ENCODE measurements around the gene ESPNL.

The ESPNL gene

DNA sequence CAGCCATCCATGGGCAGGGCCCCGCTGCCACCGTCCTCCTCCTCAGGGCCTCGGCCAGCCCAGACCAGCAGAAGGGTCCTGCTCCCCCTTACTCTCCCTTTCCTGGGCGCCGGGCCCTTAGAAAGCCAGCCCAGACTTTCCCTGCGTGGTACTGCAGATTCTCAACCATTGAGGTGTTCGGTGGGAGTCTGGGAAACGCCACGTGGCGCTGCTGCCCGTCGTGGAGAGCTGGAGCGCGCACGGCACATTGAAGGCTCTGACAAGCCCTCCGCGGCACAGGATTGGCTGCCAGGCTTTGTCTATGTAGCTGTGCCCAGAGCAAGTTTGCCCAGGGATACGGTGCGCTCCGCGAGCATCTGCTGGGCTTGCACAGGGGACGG is 27.9 kb downstream of the ESPNL start:
- no peak for DNase-seq (ENCODE audit: low read depth)

DNA sequence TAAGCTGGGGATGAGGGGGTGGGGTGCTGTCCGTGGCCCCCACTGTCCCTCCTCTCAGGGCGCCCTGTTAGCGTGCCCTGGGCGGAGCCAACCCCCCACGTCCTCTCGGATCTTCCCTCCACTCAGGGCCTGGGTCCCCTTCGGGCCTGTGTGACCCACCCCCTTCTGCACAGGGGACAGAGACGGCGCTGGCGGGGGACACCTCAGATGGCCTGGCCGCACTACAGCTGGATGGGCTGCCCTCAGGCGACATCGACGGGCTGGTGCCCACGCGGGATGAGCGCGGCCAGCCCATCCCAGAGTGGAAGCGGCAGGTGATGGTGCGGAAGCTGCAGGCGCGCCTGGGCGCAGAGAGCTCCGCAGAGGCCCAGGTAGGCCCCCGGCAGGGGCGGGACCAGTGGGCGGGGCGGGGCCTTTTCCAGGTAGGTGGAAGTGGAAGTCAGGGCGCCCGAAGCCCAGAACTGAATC is 28.4 kb downstream of the ESPNL start:
- DNase-seq (ENCODE audit: low read depth), result no peak

DNA sequence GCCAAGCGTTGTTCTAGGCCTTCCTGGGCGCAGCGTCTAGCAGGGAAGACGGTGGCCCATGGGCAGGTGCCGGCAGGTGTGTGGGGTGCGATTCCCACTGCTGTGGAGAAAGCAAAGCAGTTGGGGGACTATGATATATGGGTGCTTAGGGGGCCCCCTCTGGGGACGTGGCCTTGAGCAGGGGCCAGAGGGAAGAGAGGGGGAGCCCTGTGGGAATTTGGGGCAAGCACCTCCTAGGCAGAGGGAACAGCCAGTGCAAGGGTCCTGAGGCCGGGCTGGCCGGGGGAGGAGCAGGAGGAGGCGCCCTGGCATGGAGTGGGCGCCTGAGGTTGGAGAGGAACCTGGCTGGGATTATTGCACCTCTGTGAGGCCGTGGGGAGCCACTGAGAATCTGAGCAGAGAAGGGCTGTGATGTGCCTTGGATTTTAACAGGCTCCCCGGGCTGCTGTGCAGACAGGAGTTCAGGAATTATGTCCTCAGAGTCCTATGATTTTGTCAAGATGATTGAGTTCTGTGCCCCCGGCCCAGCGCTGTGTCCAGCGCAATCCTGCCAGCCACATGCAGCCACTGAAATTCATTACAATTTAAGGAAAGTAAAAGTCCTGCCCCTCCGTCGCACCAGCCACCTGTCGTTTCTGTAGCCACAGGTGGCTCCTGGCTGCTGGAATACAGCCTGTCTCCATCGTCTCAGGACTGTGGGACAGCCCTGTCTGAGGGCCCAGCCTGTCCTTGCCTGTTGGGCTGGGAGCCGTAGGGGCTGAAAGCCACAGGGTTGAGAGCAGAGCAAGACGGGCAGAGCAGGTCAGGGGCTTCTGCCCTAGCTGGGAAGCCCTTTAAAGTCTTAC is 29.2 kb downstream of the ESPNL start:
- DNase-seq (ENCODE audit: low read depth), result no peak

DNA sequence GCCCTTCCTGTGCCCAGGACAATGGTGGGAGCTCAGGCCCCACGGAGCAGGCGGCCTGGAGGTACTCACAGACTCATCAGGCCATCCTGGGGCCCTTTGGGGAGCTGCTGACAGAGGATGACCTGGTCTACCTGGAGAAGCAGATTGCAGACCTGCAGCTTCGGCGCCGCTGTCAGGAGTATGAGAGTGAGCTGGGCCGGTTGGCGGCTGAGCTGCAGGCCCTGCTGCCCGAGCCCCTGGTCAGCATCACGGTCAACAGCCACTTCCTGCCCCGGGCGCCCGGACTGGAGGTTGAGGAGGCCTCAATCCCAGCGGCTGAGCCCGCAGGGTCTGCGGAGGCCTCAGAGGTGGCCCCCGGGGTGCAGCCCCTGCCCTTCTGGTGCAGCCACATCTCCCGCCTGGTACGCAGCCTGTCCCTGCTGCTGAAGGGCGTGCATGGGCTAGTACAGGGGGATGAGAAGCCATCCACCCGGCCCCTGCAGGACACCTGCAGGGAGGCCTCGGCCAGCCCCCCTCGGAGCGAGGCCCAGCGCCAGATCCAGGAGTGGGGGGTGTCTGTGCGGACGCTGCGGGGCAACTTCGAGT is 30.1 kb downstream of the ESPNL start:
- no peak for DNase-seq (ENCODE audit: low read depth)

DNA sequence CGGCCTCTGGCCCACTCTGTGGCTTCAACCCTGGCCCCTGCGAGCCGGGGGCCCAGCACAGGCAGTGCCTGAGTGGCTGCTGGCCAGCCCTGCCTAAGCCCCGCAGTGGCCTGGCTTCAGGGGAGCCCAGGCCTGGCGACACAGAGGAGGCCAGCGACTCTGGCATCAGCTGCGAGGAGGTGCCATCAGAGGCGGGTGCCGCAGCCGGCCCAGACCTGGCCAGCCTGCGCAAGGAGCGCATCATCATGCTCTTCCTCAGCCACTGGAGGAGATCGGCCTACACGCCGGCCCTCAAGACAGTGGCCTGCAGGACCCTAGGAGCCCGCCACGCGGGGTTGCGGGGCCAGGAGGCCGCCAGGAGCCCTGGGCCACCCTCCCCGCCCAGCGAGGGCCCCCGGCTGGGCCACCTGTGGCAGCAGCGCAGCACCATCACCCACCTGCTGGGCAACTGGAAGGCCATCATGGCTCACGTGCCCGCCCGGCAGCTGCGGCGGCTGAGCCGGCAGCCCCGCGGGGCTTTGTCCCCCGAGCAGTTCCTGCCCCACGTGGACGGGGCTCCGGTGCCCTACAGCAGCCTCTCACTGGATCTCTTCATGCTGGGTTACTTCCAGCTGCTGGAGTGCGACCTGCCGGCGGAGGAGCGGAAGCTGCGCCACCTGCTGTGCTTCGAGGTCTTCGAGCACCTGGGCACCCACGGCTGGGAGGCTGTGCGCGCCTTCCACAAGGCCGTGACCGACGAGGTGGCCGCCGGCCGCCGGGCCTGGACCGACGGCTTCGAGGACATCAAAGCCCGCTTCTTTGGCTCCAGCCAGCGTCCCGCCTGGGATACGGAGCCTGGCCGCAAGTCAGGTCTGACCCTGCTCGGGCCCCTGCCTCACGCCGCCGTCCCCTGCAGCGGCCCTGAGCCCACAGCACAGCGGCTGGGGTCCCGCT is 30.8 kb downstream of the ESPNL start:
- DNase-seq (ENCODE audit: low read depth), result no peak

DNA sequence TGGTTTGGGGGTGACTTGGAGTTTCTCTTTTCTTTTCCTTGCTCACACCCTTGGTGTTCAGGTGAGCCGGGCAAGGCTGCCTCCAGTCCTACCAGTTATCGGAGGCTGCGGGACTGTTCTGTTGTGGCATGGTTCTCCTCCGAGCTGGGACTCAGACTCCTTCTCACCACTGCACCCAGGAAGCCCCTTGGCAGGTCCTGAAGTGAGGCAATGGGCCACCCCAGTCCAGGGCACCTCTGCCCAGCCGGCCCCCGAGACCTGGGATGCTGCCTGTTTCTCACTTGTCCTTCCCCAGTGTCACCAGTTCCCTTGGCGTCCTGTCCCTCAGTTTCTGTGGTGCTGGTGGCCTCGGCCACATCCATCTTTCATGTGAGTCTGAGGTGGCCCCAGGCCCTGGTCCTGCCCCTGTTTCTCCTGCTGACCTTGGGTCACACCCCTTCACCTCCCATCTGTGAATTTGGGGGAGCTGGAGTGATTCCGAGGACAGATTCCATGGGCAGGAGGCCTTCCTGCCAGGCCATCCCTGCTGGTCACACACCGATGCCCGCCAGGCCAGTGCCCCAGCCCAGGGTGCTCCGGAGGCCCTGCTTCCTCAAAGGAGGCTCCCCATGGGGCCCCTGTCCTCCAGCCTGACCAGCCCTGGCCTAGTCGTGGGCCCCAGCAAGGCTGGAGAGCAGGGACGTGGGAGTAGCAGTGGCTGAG is 31.8 kb downstream of the ESPNL start:
- no peak for DNase-seq (ENCODE audit: low read depth)

DNA sequence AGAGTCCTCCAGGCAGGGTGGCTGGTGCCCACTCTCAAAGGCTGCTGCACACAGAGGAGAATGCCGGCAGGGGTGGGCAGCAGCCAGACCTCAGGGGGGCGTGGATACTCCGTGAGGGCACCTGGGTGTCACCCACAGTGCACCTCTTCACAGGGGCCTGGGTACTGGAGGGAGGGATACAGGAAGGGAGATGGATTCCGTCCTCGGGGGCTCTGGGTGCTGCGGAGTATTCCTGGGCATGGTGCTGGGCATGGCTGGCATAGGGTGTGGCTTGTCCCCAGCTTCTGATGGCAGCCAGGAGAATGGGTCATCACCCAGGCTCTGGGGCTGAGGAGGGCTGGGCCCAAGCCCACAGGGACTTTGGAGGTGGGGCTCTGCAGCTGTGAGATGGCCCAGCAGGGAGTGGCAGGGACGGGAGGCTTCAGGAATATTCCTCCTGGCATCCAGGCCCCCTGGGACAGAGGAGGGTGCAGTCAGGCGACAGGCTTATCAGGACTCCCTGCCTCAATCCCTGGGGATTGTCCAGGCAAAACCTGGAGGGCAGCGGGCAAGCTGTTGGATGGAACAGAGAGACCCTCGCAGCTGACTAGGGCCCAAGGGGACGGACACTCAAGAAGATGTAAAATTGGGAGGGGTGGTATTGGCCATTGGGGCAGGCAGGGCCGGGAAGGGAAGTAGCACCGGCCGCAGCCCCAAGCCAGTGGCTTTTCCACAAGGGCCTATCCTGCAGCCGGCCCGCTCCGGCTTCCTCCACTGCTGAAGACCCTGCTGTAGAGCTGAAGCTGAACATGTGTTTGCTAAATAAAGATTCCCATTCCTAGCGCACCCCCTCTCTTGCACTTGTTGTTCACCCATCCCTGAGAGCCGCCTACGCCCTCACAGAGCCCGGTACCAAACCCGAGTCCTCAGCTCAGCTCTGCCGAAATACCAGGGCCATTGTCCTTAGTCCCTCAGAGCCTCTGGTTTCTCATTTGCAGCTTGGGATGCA is 32.6 kb downstream of the ESPNL start:
- DNase-seq (ENCODE audit: low read depth), result no peak

DNA sequence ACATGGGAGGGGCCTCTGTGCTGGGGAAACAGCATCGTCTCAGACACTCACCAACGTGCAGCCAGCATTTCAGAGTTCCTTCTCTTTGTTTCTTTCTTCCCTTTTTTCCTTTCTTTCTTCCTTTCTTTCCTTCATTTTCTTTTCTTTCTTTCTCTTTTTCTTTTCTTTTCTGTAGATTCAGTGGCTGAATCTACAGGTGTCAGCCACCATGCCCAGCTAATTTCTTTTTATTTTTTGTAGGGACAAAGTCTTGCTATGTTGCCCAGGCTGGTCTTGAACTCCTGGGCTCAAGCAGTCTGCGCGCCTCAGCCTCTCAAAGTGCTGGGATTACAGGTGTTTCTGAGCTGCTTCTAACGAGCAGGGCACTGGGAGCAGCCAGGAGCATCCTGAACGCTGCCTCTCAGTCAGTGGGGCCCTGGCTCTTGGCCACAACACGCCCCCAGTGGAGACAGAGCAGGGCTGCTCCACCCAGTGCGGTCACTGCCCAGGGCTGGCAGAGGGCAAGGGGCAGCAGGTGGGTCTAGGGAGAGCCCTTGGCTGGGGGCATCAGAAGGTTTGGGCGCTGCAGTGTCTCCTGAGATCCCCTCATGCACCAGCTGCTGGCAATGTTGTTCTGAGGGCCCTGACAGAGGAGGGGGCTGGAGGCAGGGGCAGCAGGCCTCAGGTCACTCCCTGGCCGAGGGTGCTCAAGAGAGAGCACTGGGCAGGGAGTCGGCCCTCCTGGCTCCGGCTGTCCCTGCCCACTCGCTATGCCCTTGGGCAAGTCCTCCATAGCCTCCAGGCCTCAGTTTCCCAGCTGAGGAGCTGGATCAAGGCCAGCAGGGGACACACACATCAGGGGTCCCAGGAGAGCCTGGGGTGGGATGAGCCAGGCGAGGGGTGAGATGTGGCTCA is 33.6 kb downstream of the ESPNL start:
- no peak for DNase-seq (ENCODE audit: low read depth)

DNA sequence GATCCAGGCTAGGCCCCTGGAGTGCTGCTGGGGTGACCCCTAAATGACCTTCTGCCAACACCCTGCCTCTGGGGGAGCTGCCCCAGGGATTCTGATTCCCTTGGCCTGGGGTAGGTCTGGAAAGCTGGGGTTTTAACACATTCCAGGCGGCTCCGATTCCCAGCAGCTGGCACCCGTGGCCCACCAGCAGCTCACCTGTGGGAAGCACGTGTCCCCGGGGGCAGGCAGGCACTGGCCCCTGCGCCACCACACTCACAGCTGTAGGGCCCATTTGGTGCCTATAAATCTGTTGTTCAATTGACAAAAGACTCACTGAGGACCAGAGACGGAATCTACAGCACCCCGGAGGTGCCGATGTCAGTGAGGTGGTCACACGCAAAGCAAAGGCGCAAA is 34.2 kb downstream of the ESPNL start:
- DNase-seq (ENCODE audit: low read depth), result no peak

DNA sequence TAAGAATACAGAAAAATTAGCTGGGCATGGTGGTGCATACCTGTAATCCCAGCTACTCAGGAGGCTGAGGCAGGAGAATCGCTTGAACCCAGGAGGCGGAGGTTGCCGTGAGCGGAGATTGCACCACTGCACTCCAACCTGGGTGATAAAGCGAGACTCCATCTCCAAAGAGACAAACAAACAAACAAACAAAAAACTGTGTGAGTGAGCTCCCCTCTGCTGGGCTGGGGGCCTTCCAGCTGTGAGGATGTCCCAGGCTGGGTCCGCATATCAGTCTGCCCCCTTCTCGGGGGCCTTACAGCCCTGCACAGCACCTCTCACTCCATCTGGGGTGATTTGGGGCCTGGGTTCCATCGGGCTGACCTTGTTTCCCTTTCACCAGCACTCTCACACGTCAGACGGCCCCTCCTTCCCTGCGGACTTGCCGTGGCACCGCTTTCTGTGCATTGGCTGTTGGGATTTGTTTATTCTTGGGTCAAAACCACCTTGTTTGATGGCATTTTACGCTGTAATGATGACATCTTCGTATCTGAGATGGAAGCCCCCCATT is 35.5 kb downstream of the ESPNL start:
- DNase-seq (ENCODE audit: low read depth), result no peak

DNA sequence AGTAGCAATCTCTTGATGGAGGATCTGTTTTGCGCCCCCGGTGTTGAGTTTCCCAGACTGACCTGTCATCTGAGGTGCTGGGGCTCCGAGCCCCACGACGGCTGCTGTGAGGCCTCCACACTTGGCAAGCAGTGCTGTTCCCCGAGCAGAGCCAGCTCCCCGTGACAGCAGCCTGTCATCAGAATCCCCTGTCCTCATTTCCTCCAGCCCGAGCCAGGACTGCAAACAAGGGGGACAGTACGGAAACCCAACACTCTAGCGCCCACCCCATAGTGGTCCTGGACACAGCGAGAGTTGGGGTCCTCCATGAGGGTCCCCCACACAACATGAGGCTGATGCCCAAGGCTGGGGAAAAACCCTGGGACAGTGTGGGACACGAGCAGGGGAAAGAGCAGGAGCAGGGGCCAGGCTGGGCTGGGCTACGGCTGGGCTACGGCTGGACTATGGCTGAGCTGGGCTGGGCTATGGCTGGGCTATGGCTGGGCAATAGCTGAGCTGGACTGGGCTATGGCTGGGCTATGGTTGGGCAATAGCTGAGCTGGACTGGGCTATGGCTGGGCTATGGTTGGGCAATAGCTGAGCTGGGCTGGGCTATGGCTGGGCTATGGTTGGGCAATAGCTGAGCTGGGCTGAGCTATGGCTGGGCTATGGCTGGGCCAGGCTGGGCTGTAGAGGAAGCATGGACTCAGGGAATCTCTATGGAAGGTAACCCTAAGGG is 36.8 kb downstream of the ESPNL start:
- DNase-seq (ENCODE audit: low read depth), result no peak

DNA sequence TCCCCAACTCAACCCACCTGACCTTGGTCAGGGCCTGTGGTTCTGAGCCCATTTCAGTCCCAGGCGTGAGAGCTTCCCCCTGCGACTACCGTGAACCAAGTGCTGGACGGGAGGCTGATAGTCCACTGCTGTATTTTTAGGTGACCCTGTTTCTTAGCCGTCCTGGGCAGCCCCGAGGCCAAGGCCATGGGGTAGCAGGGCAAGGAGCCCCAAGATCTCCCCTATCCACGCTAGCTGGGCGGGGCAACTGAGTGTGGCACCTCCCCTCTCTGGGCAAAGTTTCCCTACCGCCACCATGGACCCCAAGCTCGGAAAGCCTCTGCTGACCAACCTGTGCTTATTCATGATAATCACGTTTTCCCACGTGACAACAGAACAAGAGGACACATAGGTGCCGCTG is 37.7 kb downstream of the ESPNL start:
- DNase-seq (ENCODE audit: low read depth), result no peak

DNA sequence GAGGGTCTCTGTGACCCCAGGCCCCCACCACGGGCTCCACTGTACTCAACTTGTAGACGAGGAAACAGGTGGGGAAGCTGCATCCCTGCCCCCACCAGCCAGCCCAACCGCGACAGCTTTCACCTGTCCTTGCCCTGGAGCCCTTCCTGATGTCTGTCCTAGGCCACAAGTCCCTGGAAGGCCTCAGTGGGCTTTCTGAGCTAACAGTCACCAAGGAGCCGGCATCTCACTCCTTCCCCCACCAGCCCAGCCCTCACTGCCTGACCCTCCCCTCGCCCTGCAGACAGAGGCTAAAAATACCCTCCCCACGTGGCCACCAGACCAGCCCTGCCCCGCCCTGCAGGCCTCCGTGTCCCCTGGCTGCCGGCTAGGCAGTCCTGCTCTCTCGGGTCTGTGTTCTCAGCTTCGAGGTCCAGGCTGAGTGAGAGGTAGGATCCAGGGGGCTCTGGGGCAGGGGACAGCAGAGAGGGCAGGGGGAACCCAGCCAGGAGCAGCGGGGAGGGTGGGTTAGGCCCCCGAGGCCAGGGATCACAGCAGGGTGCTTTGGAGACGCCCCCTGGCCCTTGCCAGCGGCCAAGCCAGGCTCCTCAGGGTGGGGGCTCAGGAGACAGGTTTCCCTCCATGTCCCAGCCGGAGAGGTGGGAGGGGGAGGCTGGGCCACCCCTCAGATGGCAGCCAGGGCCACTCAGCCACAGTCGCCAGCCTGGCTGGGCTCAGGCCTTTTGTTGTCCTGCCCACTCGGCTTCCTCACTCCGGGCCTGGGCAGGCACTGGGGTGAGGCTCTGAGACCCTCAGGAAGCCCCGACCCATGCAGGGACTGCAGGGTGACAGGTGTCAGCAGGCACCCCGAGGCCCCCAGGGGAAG is 38.4 kb downstream of the ESPNL start, which contains the start of gene KLHL30:
Gene KLHL30 (plus strand): TSS at position 338 of the 865 bp plus-strand sequence. CDS start 2,087 bp downstream, outside the sequence.
- no peak for DNase-seq (ENCODE audit: low read depth)

DNA sequence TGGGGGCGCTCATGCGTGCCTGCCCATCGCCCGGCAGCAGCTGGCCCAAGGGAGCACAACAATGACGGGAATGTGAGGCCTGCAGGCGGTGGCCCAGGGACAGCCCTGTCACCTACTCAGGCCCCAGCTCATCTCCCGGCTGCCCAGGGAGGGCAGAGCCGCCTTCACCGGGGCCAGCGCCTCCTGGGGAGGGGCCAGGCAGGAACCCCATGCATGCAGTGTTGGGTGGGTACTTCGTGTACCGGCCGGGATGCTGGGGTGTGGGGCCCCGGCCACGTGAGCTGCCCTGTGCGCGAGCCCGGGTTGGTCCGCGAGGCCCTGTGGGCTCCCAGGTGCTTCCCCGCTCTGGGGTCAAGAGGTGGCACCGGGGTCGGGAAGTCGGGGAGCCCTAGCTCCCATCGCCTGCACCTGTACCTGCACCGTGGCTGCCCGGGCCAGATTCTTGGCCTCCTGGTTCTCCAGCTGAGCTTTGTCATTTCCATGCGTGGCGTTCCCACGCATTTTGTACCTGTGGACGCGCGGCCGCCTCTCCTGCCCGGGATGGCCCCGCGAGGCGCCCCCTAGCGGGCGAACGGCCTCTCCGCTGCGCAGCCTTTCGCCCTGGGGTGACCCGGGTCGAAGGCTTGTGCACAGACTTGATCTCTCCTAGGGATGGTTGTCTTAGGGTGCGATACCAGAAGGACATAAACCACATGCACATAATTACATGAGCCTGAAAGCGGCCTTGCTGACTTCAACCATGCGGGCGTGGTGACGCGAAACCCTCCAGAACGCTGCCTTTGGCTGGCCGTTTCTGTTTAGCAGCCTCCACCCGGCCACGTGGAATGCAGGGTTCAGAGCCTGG is 39.3 kb downstream of the ESPNL start:
- no peak for DNase-seq (ENCODE audit: low read depth)

DNA sequence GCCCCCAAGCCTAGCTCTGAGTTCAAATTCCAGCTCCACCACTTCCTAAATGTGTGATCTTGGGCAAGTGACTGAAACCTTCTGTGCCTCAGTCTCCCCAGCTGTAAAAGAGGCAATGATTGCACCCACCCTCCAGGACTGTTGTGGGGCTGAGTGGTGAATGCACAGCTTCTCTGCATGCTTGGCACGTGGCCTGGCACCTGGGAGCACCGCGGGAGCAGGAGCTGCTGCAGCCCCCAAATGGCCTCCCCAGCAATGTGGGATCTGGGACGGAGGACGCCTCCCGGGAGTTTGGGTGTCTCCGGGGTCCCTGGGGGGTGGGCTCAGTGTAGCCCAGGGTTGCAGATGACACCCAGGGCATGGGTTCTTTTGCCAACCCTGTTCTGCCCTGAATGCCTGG is 39.9 kb downstream of the ESPNL start:
- DNase-seq (ENCODE audit: low read depth), result no peak

DNA sequence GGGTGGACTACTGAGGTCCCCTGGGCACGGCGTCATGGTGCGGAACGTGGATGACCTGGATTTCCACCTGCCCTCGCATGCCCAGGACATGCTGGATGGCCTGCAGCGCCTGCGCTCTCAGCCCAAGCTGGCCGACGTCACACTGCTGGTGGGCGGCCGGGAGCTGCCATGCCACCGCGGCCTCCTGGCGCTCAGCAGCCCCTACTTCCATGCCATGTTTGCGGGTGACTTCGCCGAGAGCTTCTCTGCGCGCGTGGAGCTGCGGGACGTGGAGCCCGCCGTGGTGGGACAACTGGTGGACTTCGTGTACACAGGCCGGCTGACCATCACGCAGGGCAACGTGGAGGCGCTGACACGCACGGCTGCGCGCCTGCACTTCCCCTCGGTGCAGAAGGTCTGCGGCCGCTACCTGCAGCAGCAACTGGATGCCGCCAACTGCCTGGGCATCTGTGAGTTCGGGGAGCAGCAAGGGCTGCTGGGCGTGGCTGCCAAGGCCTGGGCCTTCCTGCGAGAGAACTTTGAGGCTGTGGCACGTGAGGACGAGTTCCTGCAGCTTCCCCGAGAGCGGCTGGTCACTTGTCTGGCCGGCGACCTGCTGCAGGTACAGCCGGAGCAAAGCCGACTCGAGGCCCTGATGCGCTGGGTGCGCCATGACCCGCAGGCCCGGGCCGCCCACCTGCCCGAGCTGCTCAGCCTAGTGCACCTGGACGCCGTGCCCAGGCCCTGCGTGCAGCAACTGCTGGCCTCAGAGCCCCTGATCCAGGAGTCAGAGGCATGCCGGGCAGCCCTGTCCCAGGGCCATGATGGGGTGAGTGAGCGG is 40.8 kb downstream of the ESPNL start:
- DNase-seq (ENCODE audit: low read depth), result no peak
